Lower leg skin (tissue), 3 donors: Measurements from ENCODE around the gene EYA2.
"Not testable (repeated sequence)": the region's sequence is repeated elsewhere in the genome, so short reads cannot be mapped to it uniquely, and the experiment has no call there.

ENCODE experiments used
- CTCF ChIP-seq, 3 donors: fragments of 450-650 bp; IDR thresholded peaks; one replicate each; pipeline ENCODE4 v1.5.1; 2016; ENCODE audit warnings: antibody characterized with exemption in 3 of 3, mild to moderate bottlenecking in 3 of 3, moderate library complexity in 2 of 3
- POLR2A ChIP-seq, 2 donors: fragments of 450-650 bp; IDR thresholded peaks; one replicate each; pipeline ENCODE4 v1.6.1; 2016 to 2017; ENCODE audit warnings: antibody characterized with exemption in 2 of 2, mild to moderate bottlenecking in 1 of 2, moderate library complexity in 1 of 2

- TF ChIP-seq CTCF, POLR2A (IDR thresholded peaks at IDR 0.05): not testable (repeated sequence)
Measured at GRCh38 chr20:46922841-46923240, 28.2 kb downstream of the EYA2 start.
